K562 (cell line): ENCODE results near the gene LMBR1L. TPM values are rescaled to one million over a fixed set of nuclear protein-coding genes. Genes with fewer than 3 reads are reported as not detected.
A peak's percentile ranks its signal among the peaks of the same experiment; 100 is the strongest.

ENCODE experiments used
- FIP1L1 ChIP-seq: fragments of 200-400 bp; formaldehyde crosslinking; IDR thresholded peaks from 2 replicates; pipeline ENCODE4 v1.6.1; 2018; ENCODE audit warnings: mild to moderate bottlenecking, low read depth, low read length; ENCODE audit not compliant: poor library complexity, severe bottlenecking
- FOXP1 ChIP-seq: sonication (generic); formaldehyde crosslinking; IDR thresholded peaks from 2 replicates; pipeline ENCODE4 v1.8.0; 2022; ENCODE audit warnings: mild to moderate bottlenecking, missing genetic modification reagents
- GATA2 ChIP-seq: sonication (generic); formaldehyde crosslinking; IDR thresholded peaks from 2 replicates; pipeline ENCODE4 v1.4.0; 2020; ENCODE audit warnings: mild to moderate bottlenecking, missing genetic modification reagents
- JUNB ChIP-seq: fragments of 450-650 bp; formaldehyde crosslinking; conservative IDR thresholded peaks from 2 replicates; pipeline ENCODE4 v1.4.0; 2020; ENCODE audit warnings: mild to moderate bottlenecking
- KLF6 ChIP-seq: fragments of 250-450 bp; sonication (Bioruptor Pico); IDR thresholded peaks from 2 replicates; pipeline ENCODE4 v1.4.0; 2020; ENCODE audit warnings: mild to moderate bottlenecking, moderate library complexity, borderline replicate concordance
- MAFG ChIP-seq: fragments of 450-650 bp; conservative IDR thresholded peaks from 2 replicates; pipeline ENCODE4 v1.6.1; 2016; ENCODE audit warnings: missing genetic modification characterization, missing compliant biosample characterization
- NCOA4 ChIP-seq: fragments of 450-650 bp; IDR thresholded peaks from 2 replicates; pipeline ENCODE4 v1.6.1; 2018; ENCODE audit warnings: mild to moderate bottlenecking; ENCODE audit not compliant: partially characterized antibody
- PYGO2 ChIP-seq: fragments of 450-650 bp; IDR thresholded peaks from 2 replicates; pipeline ENCODE4 v1.6.1; 2016; ENCODE audit warnings: mild to moderate bottlenecking, missing genetic modification characterization, moderate library complexity, missing compliant biosample characterization
- SIRT6 ChIP-seq: IDR thresholded peaks from one replicate; pipeline ENCODE4 v1.6.1; 2012; ENCODE audit warnings: low read depth, mild to moderate bottlenecking, control low read depth, inconsistent platforms, low read length, moderate library complexity
- SIX5 ChIP-seq, 2 experiments: IDR thresholded peaks; 2 replicates each; pipeline ENCODE4 v1.6.1; 2011; ENCODE audit warnings: low read length in 2 of 2, borderline replicate concordance in 1 of 2, low read depth in 1 of 2, mild to moderate bottlenecking in 1 of 2, moderate library complexity in 1 of 2; ENCODE audit not compliant: insufficient read depth in 1 of 2
- SNIP1 ChIP-seq: fragments of 450-650 bp; IDR thresholded peaks from 2 replicates; pipeline ENCODE4 v1.7.1; 2017; ENCODE audit warnings: low read depth, mild to moderate bottlenecking
- SREBF2 ChIP-seq: sonication (generic); formaldehyde crosslinking; IDR thresholded peaks from 2 replicates; pipeline ENCODE4 v1.4.0; 2020; ENCODE audit warnings: mild to moderate bottlenecking, missing genetic modification reagents
- STAT5A ChIP-seq: IDR thresholded peaks from 2 replicates; pipeline ENCODE4 v1.6.1; 2012; ENCODE audit warnings: low read length, inconsistent platforms, borderline replicate concordance
- TAL1 ChIP-seq: fragments of 450-650 bp; IDR thresholded peaks from 2 replicates; pipeline ENCODE4 v1.6.1; 2016; ENCODE audit warnings: mild to moderate bottlenecking
- TCF3 ChIP-seq: sonication (generic); formaldehyde crosslinking; IDR thresholded peaks from 2 replicates; pipeline ENCODE4 v1.4.0; 2020; ENCODE audit warnings: mild to moderate bottlenecking, missing genetic modification reagents
- YBX1 ChIP-seq: fragments of 450-650 bp; IDR thresholded peaks from 2 replicates; pipeline ENCODE4 v1.7.1; 2016; ENCODE audit warnings: mild to moderate bottlenecking
- ZNF24 ChIP-seq: fragments of 450-650 bp; IDR thresholded peaks from 2 replicates; pipeline ENCODE4 v1.6.1; 2016
- ZNF384 ChIP-seq: IDR thresholded peaks from 2 replicates; pipeline ENCODE4 v1.6.1; 2012; ENCODE audit warnings: low read depth, low read length, improper control_type of control experiment
- ZNF511 ChIP-seq: sonication (generic); formaldehyde crosslinking; IDR thresholded peaks from 2 replicates; pipeline ENCODE4 v1.8.0; 2022; ENCODE audit warnings: mild to moderate bottlenecking, missing genetic modification reagents
- ZNF699 ChIP-seq: fragments of 250-450 bp; sonication (Bioruptor Pico); IDR thresholded peaks from 2 replicates; pipeline ENCODE4 v1.8.0; 2021; ENCODE audit warnings: mild to moderate bottlenecking, moderate library complexity; ENCODE audit not compliant: insufficient replicate concordance
- polyA plus RNA-seq, 8 experiments: library from polyadenylated mRNA; depleted of rRNA in 4 of 8; stranded (reverse) in 5 of 8; unstranded in 3 of 8; fragments of >200 nt; fragmentation: Nextera tagmentation in 2 of 8; fragmentation: Illumina TruSeq in 1 of 8; extraction: Ambion mirVana in 2 of 8; extraction: Trizol in 1 of 8; gene quantifications; 2 replicates each; pipeline versions ENCODE4 v1.2.1 to v1.2.3, GENCODE V29; 2011 to 2014; ENCODE audit warnings: inconsistent platforms in 1 of 8, missing spikeins in 1 of 8
- total RNA-seq, 7 experiments: library from RNA; depleted of rRNA in 6 of 7; stranded (reverse); fragments of >200 nt in 6 of 7; fragmentation: Illumina TruSeq in 2 of 7; extraction: Trizol in 2 of 7; gene quantifications; 2 replicates each; pipeline versions ENCODE4 v1.2.1 to v1.2.3, GENCODE V29; 2011 to 2021; ENCODE audit warnings: low replicate concordance in 1 of 7
- TF ChIP-seq, protein P1 (sequence below): fragments of 250-450 bp; sonication (Bioruptor Pico); IDR thresholded peaks from 2 replicates; pipeline ENCODE4 v1.4.0; 2020; ENCODE audit warnings: mild to moderate bottlenecking, moderate library complexity, borderline replicate concordance
- TF ChIP-seq, protein P2 (sequence below): IDR thresholded peaks from 3 replicates; pipeline ENCODE4 v1.6.1; 2011; ENCODE audit warnings: borderline replicate concordance, mild to moderate bottlenecking, moderate library complexity; ENCODE audit not compliant: insufficient read length; ENCODE audit errors: extremely low read depth

Gene LMBR1L
- total and polyA plus RNA-seq, 9 of the 15 experiments (the other 6 are each of a cell fraction or from before 2014, with no cell fraction given) = 2.5 to 57.0 (median 31.1) TPM

GRCh38 chr12:49089821-49090773 lies 20.6 kb downstream of the LMBR1L start (continued):
- TF ChIP-seq FOXP1 (no peak), ZNF699 (no peak), PYGO2 (tag) (no peak), JUNB (CRISPR knock-in tag) (no peak), SIRT6 (no peak), KLF6 (CRISPR knock-in tag) (no peak), SREBF2 (no peak), SNIP1 (no peak), YBX1 (no peak), TCF3 (CRISPR knock-in tag) (peak; percentile 94), ZNF24 (0 out of 2 replicates have a peak, but pooled peaks have one; percentile 18), SIX5 (IDR thresholded peaks at IDR 0.05; ENCODE audit: borderline replicate concordance in 1 of 2, insufficient read depth in 1 of 2, low read depth in 1 of 2, low read length in 2 of 2) (no peak), GATA2 (CRISPR knock-in tag) (peak; percentile 78), ZNF511 (CRISPR knock-in tag) (no peak), ZNF384 (no peak), MAFG (tag) (peak; percentile 59; the same call in 1 of the 2 replicates), TAL1 (peak; percentile 80), STAT5A (peak; percentile 81), NCOA4 (no peak), FIP1L1 (no peak)
- TF ChIP-seq, protein P1, sequence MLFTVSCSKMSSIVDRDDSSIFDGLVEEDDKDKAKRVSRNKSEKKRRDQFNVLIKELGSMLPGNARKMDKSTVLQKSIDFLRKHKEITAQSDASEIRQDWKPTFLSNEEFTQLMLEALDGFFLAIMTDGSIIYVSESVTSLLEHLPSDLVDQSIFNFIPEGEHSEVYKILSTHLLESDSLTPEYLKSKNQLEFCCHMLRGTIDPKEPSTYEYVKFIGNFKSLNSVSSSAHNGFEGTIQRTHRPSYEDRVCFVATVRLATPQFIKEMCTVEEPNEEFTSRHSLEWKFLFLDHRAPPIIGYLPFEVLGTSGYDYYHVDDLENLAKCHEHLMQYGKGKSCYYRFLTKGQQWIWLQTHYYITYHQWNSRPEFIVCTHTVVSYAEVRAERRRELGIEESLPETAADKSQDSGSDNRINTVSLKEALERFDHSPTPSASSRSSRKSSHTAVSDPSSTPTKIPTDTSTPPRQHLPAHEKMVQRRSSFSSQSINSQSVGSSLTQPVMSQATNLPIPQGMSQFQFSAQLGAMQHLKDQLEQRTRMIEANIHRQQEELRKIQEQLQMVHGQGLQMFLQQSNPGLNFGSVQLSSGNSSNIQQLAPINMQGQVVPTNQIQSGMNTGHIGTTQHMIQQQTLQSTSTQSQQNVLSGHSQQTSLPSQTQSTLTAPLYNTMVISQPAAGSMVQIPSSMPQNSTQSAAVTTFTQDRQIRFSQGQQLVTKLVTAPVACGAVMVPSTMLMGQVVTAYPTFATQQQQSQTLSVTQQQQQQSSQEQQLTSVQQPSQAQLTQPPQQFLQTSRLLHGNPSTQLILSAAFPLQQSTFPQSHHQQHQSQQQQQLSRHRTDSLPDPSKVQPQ (CRISPR knock-in tag) = no peak
- TF ChIP-seq, protein P2, sequence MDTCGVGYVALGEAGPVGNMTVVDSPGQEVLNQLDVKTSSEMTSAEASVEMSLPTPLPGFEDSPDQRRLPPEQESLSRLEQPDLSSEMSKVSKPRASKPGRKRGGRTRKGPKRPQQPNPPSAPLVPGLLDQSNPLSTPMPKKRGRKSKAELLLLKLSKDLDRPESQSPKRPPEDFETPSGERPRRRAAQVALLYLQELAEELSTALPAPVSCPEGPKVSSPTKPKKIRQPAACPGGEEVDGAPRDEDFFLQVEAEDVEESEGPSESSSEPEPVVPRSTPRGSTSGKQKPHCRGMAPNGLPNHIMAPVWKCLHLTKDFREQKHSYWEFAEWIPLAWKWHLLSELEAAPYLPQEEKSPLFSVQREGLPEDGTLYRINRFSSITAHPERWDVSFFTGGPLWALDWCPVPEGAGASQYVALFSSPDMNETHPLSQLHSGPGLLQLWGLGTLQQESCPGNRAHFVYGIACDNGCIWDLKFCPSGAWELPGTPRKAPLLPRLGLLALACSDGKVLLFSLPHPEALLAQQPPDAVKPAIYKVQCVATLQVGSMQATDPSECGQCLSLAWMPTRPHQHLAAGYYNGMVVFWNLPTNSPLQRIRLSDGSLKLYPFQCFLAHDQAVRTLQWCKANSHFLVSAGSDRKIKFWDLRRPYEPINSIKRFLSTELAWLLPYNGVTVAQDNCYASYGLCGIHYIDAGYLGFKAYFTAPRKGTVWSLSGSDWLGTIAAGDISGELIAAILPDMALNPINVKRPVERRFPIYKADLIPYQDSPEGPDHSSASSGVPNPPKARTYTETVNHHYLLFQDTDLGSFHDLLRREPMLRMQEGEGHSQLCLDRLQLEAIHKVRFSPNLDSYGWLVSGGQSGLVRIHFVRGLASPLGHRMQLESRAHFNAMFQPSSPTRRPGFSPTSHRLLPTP = no peak
